Esophagus muscularis mucosa (tissue), 4 donors: ENCODE data around the gene YARS1. TPM values are rescaled to one million over a fixed set of nuclear protein-coding genes. Genes with fewer than 3 reads are reported as not detected.

ENCODE experiments used
- DNase-seq: peaks from one replicate; pipeline ENCODE4 v3.0.0-alpha.2; 2017; ENCODE audit errors: extremely low spot score
- H3K27ac ChIP-seq, 4 donors: fragments of 200-600 bp; sonication (generic); replicated peaks in 1 of 4; 1 replicate in 3 of 4; 2 replicates in 1 of 4; pipeline ENCODE4 v1.5.1; 2016 to 2019; ENCODE audit warnings: mild to moderate bottlenecking in 1 of 4
- H3K27me3 ChIP-seq, 4 donors: fragments of 200-600 bp; sonication (generic); one replicate each; pipeline versions ENCODE4 v1.5.1 to v1.6.0; 2016 to 2019
- H3K36me3 ChIP-seq, 4 donors: fragments of 200-600 bp; sonication (generic); one replicate each; pipeline ENCODE4 v1.5.1; 2016 to 2019
- H3K4me1 ChIP-seq, 4 donors: fragments of 200-600 bp; sonication (generic); one replicate each; pipeline ENCODE4 v1.5.1; 2016 to 2019
- H3K4me3 ChIP-seq, 4 donors: fragments of 200-600 bp; sonication (generic); 1 replicate in 2 of 4; 2 replicates in 2 of 4; pipeline ENCODE4 v1.5.1; 2016 to 2019; ENCODE audit warnings: mild to moderate bottlenecking in 4 of 4, moderate library complexity in 1 of 4
- H3K9me3 ChIP-seq, 4 donors: fragments of 200-600 bp; sonication (generic); 1 replicate in 3 of 4; 2 replicates in 1 of 4; pipeline ENCODE4 v1.5.1; 2016 to 2019
- EP300 ChIP-seq: sonication (generic); formaldehyde crosslinking; IDR thresholded peaks from one replicate; pipeline ENCODE4 v1.6.1; 2017; ENCODE audit warnings: antibody characterized with exemption
- POLR2A ChIP-seq: fragments of 450-650 bp; IDR thresholded peaks from one replicate; pipeline ENCODE4 v1.6.1; 2017; ENCODE audit warnings: antibody characterized with exemption, moderate library complexity, mild to moderate bottlenecking, low read depth
- POLR2AphosphoS5 ChIP-seq, 2 donors: sonication (generic); formaldehyde crosslinking; IDR thresholded peaks; one replicate each; pipeline ENCODE4 v1.6.1; 2017; ENCODE audit warnings: antibody characterized with exemption in 2 of 2
- WGBS: methylation state at CpG from one replicate; pipeline ENCODE4 v1.1.5; 2018; 5-methylcytosine and 5-hydroxymethylcytosine counted together
- intact Hi-C: fragments of 100-400 bp; cut with DNase I; formaldehyde crosslinking; loops from one replicate; pipeline ENCODE4 v1.15.1; 2023
- total RNA-seq, 4 donors: library from RNA; depleted of rRNA; stranded (reverse); fragments of >200 nt; gene quantifications; one replicate each; pipeline versions ENCODE4 v1.1.0 to v1.2.1, GENCODE V29; 2016
- TF ChIP-seq, protein P1 (sequence below), 3 experiments: fragments of 200-600 bp in 2 of 3; fragments of 450-650 bp in 1 of 3; sonication (generic) in 2 of 3; IDR thresholded peaks; one replicate each; pipeline ENCODE4 v1.5.1; 2017 to 2019; ENCODE audit warnings: antibody characterized with exemption in 3 of 3, mild to moderate bottlenecking in 2 of 3, moderate library complexity in 1 of 3

YARS1 gene
- total RNA-seq, 4 donors from 2014 or later: 34.1 to 55.7 (median 38.8) TPM

DNA sequence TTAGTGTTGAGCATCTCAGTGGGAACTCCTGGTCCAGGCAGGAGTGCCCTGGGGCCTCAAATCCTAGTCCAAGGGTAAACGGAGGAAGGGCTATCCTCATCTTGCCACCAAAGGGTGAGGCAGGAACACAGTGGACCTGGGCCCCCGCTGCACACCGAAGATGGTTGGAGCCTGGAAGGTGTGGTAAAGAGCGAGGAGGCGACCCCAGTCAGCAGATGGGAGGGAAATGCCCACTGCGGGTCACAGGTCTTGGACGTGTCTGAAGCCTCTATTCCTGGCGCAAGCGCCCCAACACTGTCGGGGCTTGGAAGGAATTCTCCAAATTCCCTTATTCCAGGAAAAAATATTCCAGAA, 76.1 kb downstream of the YARS1 start:
- 10% methylated on average over 8 of the region's 10 CpGs for WGBS
- no peaks in the 10 kb centered on the region for H3K36me3 ChIP-seq
- H3K27ac ChIP-seq: peak overlapping the region; percentile 82 to 96 (median 92)
- no peak for DNase-seq
- H3K4me1 ChIP-seq: peaks cover 24 to 38% (median 30%) of the 10 kb centered on the region in 4 donors
- TF ChIP-seq, protein P1, sequence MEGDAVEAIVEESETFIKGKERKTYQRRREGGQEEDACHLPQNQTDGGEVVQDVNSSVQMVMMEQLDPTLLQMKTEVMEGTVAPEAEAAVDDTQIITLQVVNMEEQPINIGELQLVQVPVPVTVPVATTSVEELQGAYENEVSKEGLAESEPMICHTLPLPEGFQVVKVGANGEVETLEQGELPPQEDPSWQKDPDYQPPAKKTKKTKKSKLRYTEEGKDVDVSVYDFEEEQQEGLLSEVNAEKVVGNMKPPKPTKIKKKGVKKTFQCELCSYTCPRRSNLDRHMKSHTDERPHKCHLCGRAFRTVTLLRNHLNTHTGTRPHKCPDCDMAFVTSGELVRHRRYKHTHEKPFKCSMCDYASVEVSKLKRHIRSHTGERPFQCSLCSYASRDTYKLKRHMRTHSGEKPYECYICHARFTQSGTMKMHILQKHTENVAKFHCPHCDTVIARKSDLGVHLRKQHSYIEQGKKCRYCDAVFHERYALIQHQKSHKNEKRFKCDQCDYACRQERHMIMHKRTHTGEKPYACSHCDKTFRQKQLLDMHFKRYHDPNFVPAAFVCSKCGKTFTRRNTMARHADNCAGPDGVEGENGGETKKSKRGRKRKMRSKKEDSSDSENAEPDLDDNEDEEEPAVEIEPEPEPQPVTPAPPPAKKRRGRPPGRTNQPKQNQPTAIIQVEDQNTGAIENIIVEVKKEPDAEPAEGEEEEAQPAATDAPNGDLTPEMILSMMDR (IDR thresholded peaks at IDR 0.05): no peak
- TF ChIP-seq POLR2AphosphoS5 (IDR thresholded peaks at IDR 0.05) (no peak), POLR2A (no peak), EP300 (no peak)
- peak overlapping the region; percentile 82 to 91 (median 88) for H3K4me3 ChIP-seq
- H3K9me3 ChIP-seq: no peaks in the 10 kb centered on the region
- intact Hi-C loops: no loop called here
- no peaks in the 10 kb centered on the region for H3K27me3 ChIP-seq

DNA sequence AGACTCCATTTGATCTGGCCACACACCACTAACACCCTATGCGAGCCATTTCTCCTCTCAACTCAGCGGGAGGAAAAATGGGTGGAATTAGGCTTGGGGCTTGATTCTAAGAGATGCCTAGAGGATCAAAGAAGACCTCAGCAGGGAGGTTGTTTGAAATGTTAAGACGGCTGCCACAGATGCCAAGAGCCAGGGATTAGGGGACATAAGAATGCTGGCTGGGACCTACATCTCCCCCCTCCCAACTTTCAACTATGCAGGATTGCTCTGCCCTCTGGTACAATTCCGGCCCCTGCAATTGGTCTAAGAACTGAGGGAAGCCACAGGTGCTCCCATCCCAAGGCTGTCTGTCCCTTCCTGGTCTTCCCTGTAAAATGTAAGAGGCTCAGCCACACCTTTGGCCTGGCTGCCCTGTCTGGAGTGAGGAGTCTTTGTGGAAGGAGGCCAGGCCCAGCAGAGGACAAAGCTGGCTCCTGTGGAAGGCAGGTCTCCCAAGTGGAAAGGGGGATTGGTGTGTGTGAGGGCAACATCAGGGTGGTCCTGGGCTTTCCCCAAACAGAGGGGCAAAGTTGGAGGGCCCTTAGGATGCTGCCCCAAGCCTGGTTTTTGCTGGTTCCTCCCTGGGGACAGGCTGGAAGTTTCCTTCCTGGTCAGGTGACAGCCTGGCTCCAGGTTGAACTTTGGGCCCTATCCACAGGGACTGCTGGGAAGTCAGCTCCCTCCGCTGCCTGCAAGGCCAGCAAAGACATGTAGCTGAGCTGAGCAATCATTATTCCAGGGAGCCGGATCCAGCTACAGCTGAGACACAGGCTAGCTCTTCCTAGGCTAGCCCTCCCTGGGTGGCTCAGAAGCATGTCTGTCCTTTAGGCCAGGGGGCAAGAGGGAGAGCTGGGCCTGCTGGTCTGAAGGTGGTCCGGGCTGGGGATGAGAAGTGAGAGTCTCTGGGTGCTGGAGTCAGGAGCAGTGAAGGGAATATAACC, 80.1 kb downstream of the YARS1 start:
- no peak for TF ChIP-seq POLR2AphosphoS5 (IDR thresholded peaks at IDR 0.05)
- TF ChIP-seq, protein P1 (IDR thresholded peaks at IDR 0.05): no peak
- no peak for TF ChIP-seq EP300
- no peak for TF ChIP-seq POLR2A
- Histone ChIP-seq H3K4me1 (peaks cover 8 to 16% (median 13%) of the 10 kb centered on the region in 4 donors), H3K9me3 (no peaks in the 10 kb centered on the region), H3K27me3 (no peaks in the 10 kb centered on the region), H3K4me3 (no peak overlapping the region), H3K36me3 (no peaks in the 10 kb centered on the region), H3K27ac (no peak overlapping the region)
- 84% methylated on average over 7 of the region's 7 CpGs for WGBS
- intact Hi-C loops: no loop called here
- no peak for DNase-seq

DNA sequence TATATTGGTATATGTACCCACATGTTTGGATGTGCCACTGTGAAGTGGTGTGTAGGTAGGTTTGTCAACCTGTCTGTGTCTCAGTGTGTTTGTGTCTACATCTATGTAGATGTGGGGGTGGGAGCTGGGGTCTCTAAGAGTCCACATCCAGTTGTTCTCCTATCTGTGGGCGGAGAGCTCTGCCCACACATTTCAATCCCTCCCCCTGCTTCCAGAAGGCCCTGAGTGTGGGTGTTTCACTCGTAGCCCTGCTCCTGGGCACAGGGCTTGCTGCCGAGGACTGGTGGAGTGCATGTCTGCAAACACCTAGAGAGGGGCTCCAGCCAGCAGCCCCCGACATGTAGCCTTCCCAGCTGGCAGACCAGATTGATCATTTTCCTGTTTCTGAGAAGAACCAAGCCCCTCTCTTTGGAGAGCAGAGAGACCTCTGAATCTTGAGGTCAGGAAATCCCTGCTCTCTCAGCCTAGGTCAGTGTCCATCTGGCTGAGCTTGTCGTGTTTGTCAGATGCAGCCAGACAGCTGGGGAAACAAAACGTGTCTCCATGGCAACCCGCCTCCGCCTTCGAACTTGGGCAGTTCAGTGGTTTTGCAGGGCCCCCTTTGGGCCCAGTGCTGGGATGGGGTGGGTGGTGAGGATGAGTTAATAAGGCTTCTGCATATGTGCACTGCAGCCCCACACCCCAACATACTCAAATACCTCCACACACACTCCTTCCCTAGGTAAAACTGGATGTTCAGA, 83.4 kb downstream of the YARS1 start:
- 49% methylated on average over 7 of the region's 9 CpGs for WGBS
- intact Hi-C loops: no loop called here
- no peak for DNase-seq

DNA sequence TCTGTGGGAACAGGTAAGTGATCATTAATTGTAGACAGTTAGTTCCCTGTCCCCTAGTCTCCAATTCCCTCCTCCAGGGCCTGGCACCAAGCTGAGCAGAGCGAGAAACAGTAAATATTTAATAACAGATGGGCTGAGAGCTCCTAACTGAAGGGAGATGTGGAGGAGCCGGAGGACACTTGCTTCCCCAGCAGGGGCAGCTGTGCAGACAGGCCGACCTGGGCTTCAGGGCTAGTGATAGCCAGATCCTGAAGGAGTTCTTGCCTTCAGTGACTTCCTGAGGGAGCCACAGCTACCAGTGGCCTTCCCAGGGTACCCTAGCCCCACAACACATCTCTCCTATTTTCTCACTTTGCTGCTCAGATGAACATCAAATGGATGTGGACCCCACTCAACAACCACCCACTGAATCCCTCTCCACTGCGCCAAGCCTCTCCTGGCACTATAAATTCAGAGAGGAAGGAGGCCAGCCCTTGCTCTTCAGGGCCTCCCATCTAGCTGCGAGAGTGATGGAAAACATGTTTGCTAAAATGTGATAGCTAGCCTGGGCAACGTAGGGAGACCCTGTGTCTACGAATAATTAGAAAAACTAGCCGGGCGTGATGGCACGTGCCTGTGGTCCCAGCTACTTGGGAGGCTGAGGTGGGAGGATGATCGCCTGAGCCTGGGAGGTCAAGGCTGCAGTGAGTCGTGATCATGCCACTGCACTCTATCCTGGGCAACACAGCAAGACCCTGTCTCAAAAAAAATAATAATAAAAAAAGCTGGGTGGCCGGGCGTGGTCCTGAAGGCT, 87.7 kb downstream of the YARS1 start:
- Histone ChIP-seq H3K4me3 (no peak overlapping the region), H3K9me3 (no peaks in the 10 kb centered on the region), H3K36me3 (no peaks in the 10 kb centered on the region), H3K4me1 (peaks cover 13 to 19% (median 14%) of the 10 kb centered on the region in 4 donors), H3K27me3 (no peaks in the 10 kb centered on the region), H3K27ac (no peak overlapping the region)
- TF ChIP-seq, protein P1 (IDR thresholded peaks at IDR 0.05): no peak
- TF ChIP-seq POLR2AphosphoS5 (IDR thresholded peaks at IDR 0.05) (no peak), EP300 (no peak), POLR2A (no peak)
- intact Hi-C loops: no loop called here
- DNase-seq: no peak
- 87% methylated on average over 13 of the region's 14 CpGs for WGBS

More for the DNA sequence above, 83.4 kb downstream of the YARS1 start:
- Histone ChIP-seq H3K36me3 (no peaks in the 10 kb centered on the region), H3K27me3 (no peaks in the 10 kb centered on the region), H3K9me3 (no peaks in the 10 kb centered on the region), H3K4me3 (no peak overlapping the region), H3K4me1 (peaks cover 0 to 5% (median 0%) of the 10 kb centered on the region in 4 donors), H3K27ac (no peak overlapping the region)
- no peak for TF ChIP-seq POLR2AphosphoS5 (IDR thresholded peaks at IDR 0.05)
- TF ChIP-seq EP300: no peak
- no peak for TF ChIP-seq POLR2A
